H9 (cell line): ENCODE measurements around the gene PACC1. TPM values are rescaled to one million over a fixed set of nuclear protein-coding genes. Genes with fewer than 3 reads are reported as not detected.
A peak's percentile ranks its signal among the peaks of the same experiment; 100 is the strongest.

Source experiments
- DNase-seq: peaks from one replicate; pipeline ENCODE4 v3.0.0-alpha.2; 2017
- H2AFZ ChIP-seq: one replicate; pipeline ENCODE4 v1.6.1; 2013; ENCODE audit warnings: mild to moderate bottlenecking, low read length, control low read depth, moderate library complexity
- H2AK5ac ChIP-seq: 2 replicates; pipeline ENCODE4 v1.6.1; 2013; ENCODE audit warnings: low read length, control low read depth, mixed read lengths; ENCODE audit not compliant: insufficient read length
- H2BK120ac ChIP-seq: one replicate; pipeline ENCODE4 v1.6.1; 2013; ENCODE audit warnings: low read depth, mild to moderate bottlenecking, low read length, control low read depth, inconsistent platforms; ENCODE audit not compliant: poor library complexity, severe bottlenecking
- H2BK12ac ChIP-seq: 2 replicates; pipeline ENCODE4 v1.6.1; 2013; ENCODE audit warnings: low read length, control low read depth, mixed read lengths, low read depth; ENCODE audit not compliant: insufficient read length
- H2BK15ac ChIP-seq: 2 replicates; pipeline ENCODE4 v1.6.1; 2013; ENCODE audit warnings: low read depth, low read length, control low read depth
- H2BK20ac ChIP-seq: one replicate; pipeline ENCODE4 v1.6.1; 2013; ENCODE audit warnings: low read depth, mild to moderate bottlenecking, low read length, control low read depth, inconsistent platforms; ENCODE audit not compliant: poor library complexity, severe bottlenecking
- H2BK5ac ChIP-seq: 2 replicates; pipeline ENCODE4 v1.6.1; 2013; ENCODE audit warnings: low read length, control low read depth, mixed read lengths; ENCODE audit not compliant: insufficient read length
- H3K14ac ChIP-seq: 2 replicates; pipeline ENCODE4 v1.6.1; 2013; ENCODE audit warnings: low read length, control low read depth; ENCODE audit not compliant: insufficient read depth
- H3K18ac ChIP-seq: 2 replicates; pipeline ENCODE4 v1.6.1; 2013; ENCODE audit warnings: low read depth, mild to moderate bottlenecking, mixed read lengths, low read length, control low read depth; ENCODE audit not compliant: insufficient read length
- H3K23ac ChIP-seq: 2 replicates; pipeline ENCODE4 v1.6.1; 2013; ENCODE audit warnings: low read length, control low read depth, mixed read lengths, low read depth; ENCODE audit not compliant: insufficient read length
- H3K23me2 ChIP-seq: 2 replicates; pipeline ENCODE4 v1.6.1; 2013; ENCODE audit warnings: low read depth, mild to moderate bottlenecking, mixed read lengths, low read length, control low read depth; ENCODE audit not compliant: insufficient read length, poor library complexity, severe bottlenecking
- H3K27ac ChIP-seq: 2 replicates; pipeline ENCODE4 v1.5.1; 2013; ENCODE audit warnings: low read length, control low read depth, mixed read lengths, low read depth; ENCODE audit not compliant: insufficient read length
- H3K27me3 ChIP-seq: 2 replicates; pipeline ENCODE4 v1.6.1; 2013; ENCODE audit warnings: low read length, control low read depth, inconsistent platforms; ENCODE audit not compliant: insufficient read depth
- H3K4ac ChIP-seq: 2 replicates; pipeline ENCODE4 v1.6.1; 2013; ENCODE audit warnings: low read depth, mild to moderate bottlenecking, control low read depth, inconsistent platforms, low read length, moderate library complexity
- H3K4me1 ChIP-seq: 2 replicates; pipeline ENCODE4 v1.6.1; 2013; ENCODE audit warnings: low read length, control low read depth, inconsistent platforms; ENCODE audit not compliant: insufficient read depth
- H3K4me2 ChIP-seq: 2 replicates; pipeline ENCODE4 v1.6.1; 2013; ENCODE audit warnings: low read length, control low read depth, mixed read lengths; ENCODE audit not compliant: insufficient read length, insufficient read depth
- H3K56ac ChIP-seq: 2 replicates; pipeline ENCODE4 v1.6.1; 2013; ENCODE audit warnings: low read depth, mild to moderate bottlenecking, mixed read lengths, low read length, control low read depth; ENCODE audit not compliant: insufficient read length
- H3K79me1 ChIP-seq: 2 replicates; pipeline ENCODE4 v1.6.1; 2013; ENCODE audit warnings: low read depth, mild to moderate bottlenecking, moderate library complexity, low read length, control low read depth, inconsistent platforms; ENCODE audit not compliant: insufficient read depth, poor library complexity, severe bottlenecking
- H3K79me2 ChIP-seq: 2 replicates; pipeline ENCODE4 v1.6.1; 2013; ENCODE audit warnings: low read length, control low read depth, inconsistent platforms; ENCODE audit not compliant: insufficient read depth
- H3K9ac ChIP-seq: 2 replicates; pipeline ENCODE4 v1.6.1; 2013; ENCODE audit warnings: low read length, control low read depth, mixed read lengths; ENCODE audit not compliant: insufficient read length; ENCODE audit errors: extremely low read depth
- H3K9me3 ChIP-seq: one replicate; pipeline ENCODE4 v1.6.1; 2013; ENCODE audit warnings: low read depth, low read length, inconsistent platforms; ENCODE audit not compliant: control insufficient read depth
- H3T11ph ChIP-seq: one replicate; pipeline ENCODE4 v1.6.1; 2013; ENCODE audit warnings: mild to moderate bottlenecking, low read length, control low read depth, inconsistent platforms
- H4K20me1 ChIP-seq: one replicate; pipeline ENCODE4 v1.6.1; 2013; ENCODE audit not compliant: control insufficient read depth, insufficient read length, insufficient read depth
- H4K5ac ChIP-seq: 2 replicates; pipeline ENCODE4 v1.6.1; 2013; ENCODE audit warnings: low read depth, mild to moderate bottlenecking, mixed read lengths, low read length, control low read depth; ENCODE audit not compliant: insufficient read length
- H4K8ac ChIP-seq: replicated peaks from 2 replicates; pipeline ENCODE4 v1.6.1; 2013; ENCODE audit warnings: low read length, control low read depth, mixed read lengths, low read depth; ENCODE audit not compliant: insufficient read length
- H4K91ac ChIP-seq: 2 replicates; pipeline ENCODE4 v1.6.1; 2013; ENCODE audit warnings: low read depth, mild to moderate bottlenecking, moderate library complexity, mixed read lengths, low read length, control low read depth; ENCODE audit not compliant: insufficient read length
- H3K27ac Mint-ChIP-seq, 3 experiments: 2 replicates in 2 of 3; 3 replicates in 1 of 3; pipeline ENCODE4 v1.8.0; 2020 to 2021; ENCODE audit warnings: mixed read lengths in 3 of 3, mild to moderate bottlenecking in 1 of 3, moderate library complexity in 1 of 3
- H3K27me3 Mint-ChIP-seq: 2 replicates; pipeline ENCODE4 v1.8.0; 2021; ENCODE audit warnings: low read depth, mild to moderate bottlenecking, moderate library complexity, mixed read lengths
- H3K36me3 Mint-ChIP-seq, 3 experiments: 2 replicates in 2 of 3; 3 replicates in 1 of 3; pipeline ENCODE4 v1.8.0; 2020 to 2021; ENCODE audit warnings: low read depth in 3 of 3, mixed read lengths in 3 of 3; ENCODE audit not compliant: insufficient read depth in 1 of 3
- H3K4me1 Mint-ChIP-seq, 2 experiments: 2 replicates each; pipeline ENCODE4 v1.8.0; 2020; ENCODE audit warnings: mixed read lengths in 2 of 2
- H3K4me3 Mint-ChIP-seq, 2 experiments: 2 replicates in 1 of 2; 3 replicates in 1 of 2; pipeline ENCODE4 v1.8.0; 2020 to 2021; ENCODE audit warnings: mild to moderate bottlenecking in 2 of 2, mixed read lengths in 2 of 2, moderate library complexity in 1 of 2
- H3K9me3 Mint-ChIP-seq, 2 experiments: 2 replicates in 1 of 2; 3 replicates in 1 of 2; pipeline ENCODE4 v1.8.0; 2020; ENCODE audit warnings: mild to moderate bottlenecking in 2 of 2, mixed read lengths in 2 of 2, moderate library complexity in 1 of 2
- CTCF ChIP-seq: fragments of 200-600 bp; sonication (generic); conservative IDR thresholded peaks from 3 replicates; pipeline ENCODE4 v1.8.0; 2021; ENCODE audit warnings: antibody characterized with exemption, mild to moderate bottlenecking
- WGBS: extraction: QIAGEN DNeasy Blood & Tissue Kit; methylation state at CpG from one replicate; pipeline ENCODE4 v1.1.7; 2013; ENCODE audit warnings: missing lambda C conversion rate, low lambda C conversion rate, mixed read lengths; ENCODE audit not compliant: insufficient read length; ENCODE audit errors: extremely low coverage; 5-methylcytosine and 5-hydroxymethylcytosine counted together
- total RNA-seq: library from RNA; stranded (reverse); gene quantifications from 2 replicates; pipeline ENCODE4 v1.2.1, GENCODE V29; 2021

Gene PACC1
- total RNA-seq, 1 experiment from 2014 or later = 10.9 TPM

- Histone ChIP-seq H4K91ac (no peak overlapping the region), H3K14ac (no peak overlapping the region), H3K79me1 (no peaks in the 10 kb centered on the region), H2BK5ac (no peak overlapping the region), H3K23ac (no peak overlapping the region), H4K8ac (no peak overlapping the region), H3K4me2 (no peak overlapping the region), H3K27me3 (no peaks in the 10 kb centered on the region), H3K4me1 (no peaks in the 10 kb centered on the region), H3K27ac (no peak overlapping the region), H2BK120ac (no peak overlapping the region), H3K9ac (no peak overlapping the region), H2BK12ac (no peak overlapping the region), H2BK20ac (no peak overlapping the region), H3T11ph (no peak overlapping the region), H4K5ac (no peak overlapping the region), H2BK15ac (no peak overlapping the region), H4K20me1 (no peaks in the 10 kb centered on the region), H3K4ac (no peak overlapping the region), H3K56ac (no peak overlapping the region), H3K18ac (no peak overlapping the region), H3K79me2 (no peaks in the 10 kb centered on the region), H3K9me3 (no peaks in the 10 kb centered on the region), H3K23me2 (no peaks in the 10 kb centered on the region), H2AFZ (no peak overlapping the region), H2AK5ac (no peak overlapping the region)
- no peak for TF ChIP-seq CTCF
- Mint-ChIP-seq H3K4me1 (no peaks in the 10 kb centered on the region), H3K4me3 (no peak overlapping the region), H3K27ac (peak overlapping the region in 2 of 3 experiments; percentile 3 to 83; a peak in 3 of 7 replicates), H3K27me3 (no peaks in the 10 kb centered on the region), H3K9me3 (no peaks in the 10 kb centered on the region), H3K36me3 (peaks cover 11 to 39% (median 34%) of the 10 kb centered on the region in 3 experiments; a peak in 6 of 7 replicates)
- DNase-seq = no peak
- no CpG with 5 or more reads among the region's 2 CpGs for WGBS
These were observed 61.5 kb downstream of the PACC1 start for GRCh38 chr1:212353181-212353580.
